Gastrocnemius medialis (tissue), 4 donors: ENCODE measurements around the gene ADAMTS10.
"Not testable (repeated sequence)": the region's sequence is repeated elsewhere in the genome, so short reads cannot be mapped to it uniquely, and the experiment has no call there.

ENCODE experiments used
- CTCF ChIP-seq, 5 experiments: fragments of 450-650 bp in 3 of 5; fragments of 200-600 bp in 2 of 5; sonication (generic) in 2 of 5; IDR thresholded peaks in 4 of 5; conservative IDR thresholded peaks in 1 of 5; 1 replicate in 4 of 5; 2 replicates in 1 of 5; pipeline ENCODE4 v1.5.1; 2016 to 2019; ENCODE audit warnings: antibody characterized with exemption in 5 of 5, mild to moderate bottlenecking in 3 of 5, moderate library complexity in 3 of 5
- POLR2A ChIP-seq, 2 donors: fragments of 450-650 bp; IDR thresholded peaks; one replicate each; pipeline ENCODE4 v1.6.1; 2017; ENCODE audit warnings: antibody characterized with exemption in 2 of 2, mild to moderate bottlenecking in 2 of 2, moderate library complexity in 2 of 2

GRCh38 chr19:8574619-8574922, 35.9 kb downstream of the ADAMTS10 start:
- TF ChIP-seq CTCF (IDR thresholded peaks at IDR 0.05 in 4 of 5, conservative IDR thresholded peaks at IDR 0.05 in 1 of 5); POLR2A (IDR thresholded peaks at IDR 0.05): not testable (repeated sequence)
